Measurements from ENCODE around the gene EDIL3.

Gene EDIL3

DNA sequence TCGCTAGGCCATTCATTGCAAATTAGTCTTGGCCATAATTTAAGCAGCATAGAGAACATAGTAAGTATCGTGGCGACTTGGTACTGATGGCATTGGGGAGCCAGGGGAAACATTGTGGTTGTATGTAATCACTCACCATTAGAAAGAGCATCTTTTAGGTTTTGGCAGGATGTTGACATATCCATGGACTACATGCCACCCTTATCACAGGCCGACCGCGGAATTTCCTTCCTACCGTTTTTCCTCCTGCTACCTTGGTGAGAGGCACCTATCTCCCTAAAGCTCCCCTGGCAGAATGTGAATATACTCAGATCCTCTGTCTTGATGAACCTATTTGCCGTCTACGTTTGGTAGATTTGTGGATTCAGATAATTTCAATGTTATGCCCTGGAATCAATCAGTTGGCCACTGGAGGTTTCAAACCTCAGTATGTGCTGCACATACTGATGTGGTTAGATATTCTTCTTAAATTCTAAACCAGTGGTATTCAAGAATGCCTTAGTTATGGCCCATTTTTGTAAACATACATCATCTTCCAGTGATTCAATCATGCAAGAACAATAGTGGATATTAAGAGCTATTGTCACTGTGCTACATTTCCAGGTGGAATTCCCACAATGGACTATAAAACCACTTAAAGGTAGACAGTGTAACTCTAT is 393.0 kb downstream of the EDIL3 start:
- no peak for DNase-seq (ENCODE audit: low read depth)
- TF ChIP-seq, protein P1, sequence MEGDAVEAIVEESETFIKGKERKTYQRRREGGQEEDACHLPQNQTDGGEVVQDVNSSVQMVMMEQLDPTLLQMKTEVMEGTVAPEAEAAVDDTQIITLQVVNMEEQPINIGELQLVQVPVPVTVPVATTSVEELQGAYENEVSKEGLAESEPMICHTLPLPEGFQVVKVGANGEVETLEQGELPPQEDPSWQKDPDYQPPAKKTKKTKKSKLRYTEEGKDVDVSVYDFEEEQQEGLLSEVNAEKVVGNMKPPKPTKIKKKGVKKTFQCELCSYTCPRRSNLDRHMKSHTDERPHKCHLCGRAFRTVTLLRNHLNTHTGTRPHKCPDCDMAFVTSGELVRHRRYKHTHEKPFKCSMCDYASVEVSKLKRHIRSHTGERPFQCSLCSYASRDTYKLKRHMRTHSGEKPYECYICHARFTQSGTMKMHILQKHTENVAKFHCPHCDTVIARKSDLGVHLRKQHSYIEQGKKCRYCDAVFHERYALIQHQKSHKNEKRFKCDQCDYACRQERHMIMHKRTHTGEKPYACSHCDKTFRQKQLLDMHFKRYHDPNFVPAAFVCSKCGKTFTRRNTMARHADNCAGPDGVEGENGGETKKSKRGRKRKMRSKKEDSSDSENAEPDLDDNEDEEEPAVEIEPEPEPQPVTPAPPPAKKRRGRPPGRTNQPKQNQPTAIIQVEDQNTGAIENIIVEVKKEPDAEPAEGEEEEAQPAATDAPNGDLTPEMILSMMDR (IDR thresholded peaks at IDR 0.05; ENCODE audit: insufficient read depth, low read depth, low read length, missing control alignments) = no peak

GRCh38 chr5:83988293-83988685 is 396.4 kb downstream of the EDIL3 start:
- DNase-seq (ENCODE audit: low read depth) = no peak
- TF ChIP-seq, protein P1 (IDR thresholded peaks at IDR 0.05; ENCODE audit: insufficient read depth, low read depth, low read length, missing control alignments) = no peak
- H3K4me3 ChIP-seq (ENCODE audit: low read length) = no peak overlapping the region

More for the DNA sequence above, 393.0 kb downstream of the EDIL3 start:
- no peak overlapping the region for H3K4me3 ChIP-seq (ENCODE audit: low read length)

- peak; percentile 57 for DNase-seq (ENCODE audit: low read depth)
- TF ChIP-seq, protein P1 (IDR thresholded peaks at IDR 0.05; ENCODE audit: insufficient read depth, low read depth, low read length, missing control alignments) = no peak
- H3K4me3 ChIP-seq (ENCODE audit: low read length) = no peak overlapping the region
These were observed 397.0 kb downstream of the EDIL3 start for GRCh38 chr5:83987513-83988292.

DNA sequence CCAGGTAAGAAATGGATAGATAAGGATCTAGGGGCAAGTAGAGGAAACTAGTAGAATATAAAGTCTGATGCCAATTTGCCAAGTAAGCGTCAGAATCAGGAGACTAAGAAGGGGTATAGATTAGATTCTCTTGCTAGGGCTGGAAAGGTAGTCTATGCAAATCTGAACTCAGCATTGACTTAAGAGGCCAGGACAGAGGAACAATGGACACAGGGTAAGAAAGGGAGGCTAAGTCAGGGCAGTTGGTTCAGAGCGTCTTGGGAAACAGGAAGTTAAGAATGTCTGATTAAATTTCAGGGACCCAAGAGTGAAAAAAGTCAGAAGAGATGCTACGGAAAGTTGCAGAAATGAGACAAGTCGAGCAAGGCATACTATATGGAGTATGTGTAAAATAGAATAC is 400.8 kb downstream of the EDIL3 start:
- no peak overlapping the region for H3K4me3 ChIP-seq (ENCODE audit: low read length)
- TF ChIP-seq, protein P1 (IDR thresholded peaks at IDR 0.05; ENCODE audit: insufficient read depth, low read depth, low read length, missing control alignments) = no peak
- no peak for DNase-seq (ENCODE audit: low read depth)

DNA sequence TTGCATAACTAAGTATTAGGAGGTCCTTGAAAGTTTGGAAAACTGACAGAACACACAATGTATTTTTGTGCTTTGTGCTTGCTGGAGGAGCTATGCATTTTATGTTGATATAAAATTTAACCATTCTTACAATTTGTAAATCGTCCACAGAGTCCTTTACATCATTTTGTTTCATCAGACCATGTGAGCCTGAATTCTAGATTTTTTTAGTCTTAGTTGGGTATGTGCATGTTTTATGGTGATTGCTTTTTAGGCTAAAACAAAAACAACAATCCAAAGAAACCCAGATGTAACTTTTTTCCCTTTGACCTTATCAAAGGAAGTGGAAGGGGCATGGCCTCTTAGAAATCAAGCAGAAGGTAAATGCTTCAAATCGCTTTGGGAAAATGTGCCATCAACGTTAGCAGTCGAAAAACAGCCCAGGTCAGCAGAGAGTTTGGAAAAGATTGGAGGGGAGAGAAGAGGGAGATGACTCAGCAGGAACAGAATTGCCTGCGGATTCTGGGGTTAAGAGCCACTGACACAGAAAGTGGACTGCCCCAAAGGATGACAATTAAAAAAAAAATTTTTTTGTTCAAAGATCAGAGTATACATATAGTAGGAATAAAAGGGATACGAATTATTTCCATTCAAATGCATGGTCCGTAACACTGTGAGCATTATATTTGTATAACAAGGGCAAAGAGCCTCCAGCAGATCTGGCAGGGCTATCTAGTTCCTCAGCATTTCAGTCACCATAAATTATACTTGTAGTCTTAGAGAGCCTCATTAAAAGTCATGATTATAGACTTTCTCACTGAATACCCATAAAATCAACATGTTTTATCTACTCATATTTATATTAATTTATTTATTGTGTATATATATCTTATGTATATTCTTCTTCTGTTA is 410.5 kb downstream of the EDIL3 start:
- TF ChIP-seq, protein P1 (IDR thresholded peaks at IDR 0.05; ENCODE audit: insufficient read depth, low read depth, low read length, missing control alignments) = no peak
- DNase-seq (ENCODE audit: low read depth) = no peak
- H3K4me3 ChIP-seq (ENCODE audit: low read length) = no peak overlapping the region

DNA sequence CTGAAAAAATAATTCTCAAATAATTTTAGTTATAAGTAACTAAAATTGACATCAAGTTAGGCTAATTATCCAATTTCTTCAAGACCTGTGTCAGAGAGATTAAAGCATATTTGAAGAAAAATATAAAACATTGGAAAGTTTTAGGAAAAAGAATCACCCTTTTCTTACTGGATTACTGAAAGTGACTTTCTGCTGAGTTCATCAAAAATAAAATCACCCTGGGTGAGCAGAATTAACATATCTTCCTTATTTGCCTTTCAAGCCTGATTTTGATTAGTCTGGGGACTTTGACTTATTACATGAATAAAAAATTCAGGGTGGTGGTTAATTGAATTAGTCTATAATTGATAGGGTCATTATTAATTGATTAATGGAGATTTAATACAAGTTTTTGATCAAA is 411.8 kb downstream of the EDIL3 start:
- TF ChIP-seq, protein P1 (IDR thresholded peaks at IDR 0.05; ENCODE audit: insufficient read depth, low read depth, low read length, missing control alignments) = no peak
- no peak overlapping the region for H3K4me3 ChIP-seq (ENCODE audit: low read length)
- DNase-seq (ENCODE audit: low read depth) = no peak
